Hypothalamus (tissue), 51 donors: Measurements from ENCODE around the gene KCNT1.

Experiments used
- DNase-seq, 51 donors: peaks; one replicate each; lab custom pipeline; 2025; lab: John Stamatoyannopoulos, UW

The KCNT1 gene

GRCh38 chr9:135775911-135776310, 73.9 kb downstream of the KCNT1 start:
- no peak for DNase-seq

DNA sequence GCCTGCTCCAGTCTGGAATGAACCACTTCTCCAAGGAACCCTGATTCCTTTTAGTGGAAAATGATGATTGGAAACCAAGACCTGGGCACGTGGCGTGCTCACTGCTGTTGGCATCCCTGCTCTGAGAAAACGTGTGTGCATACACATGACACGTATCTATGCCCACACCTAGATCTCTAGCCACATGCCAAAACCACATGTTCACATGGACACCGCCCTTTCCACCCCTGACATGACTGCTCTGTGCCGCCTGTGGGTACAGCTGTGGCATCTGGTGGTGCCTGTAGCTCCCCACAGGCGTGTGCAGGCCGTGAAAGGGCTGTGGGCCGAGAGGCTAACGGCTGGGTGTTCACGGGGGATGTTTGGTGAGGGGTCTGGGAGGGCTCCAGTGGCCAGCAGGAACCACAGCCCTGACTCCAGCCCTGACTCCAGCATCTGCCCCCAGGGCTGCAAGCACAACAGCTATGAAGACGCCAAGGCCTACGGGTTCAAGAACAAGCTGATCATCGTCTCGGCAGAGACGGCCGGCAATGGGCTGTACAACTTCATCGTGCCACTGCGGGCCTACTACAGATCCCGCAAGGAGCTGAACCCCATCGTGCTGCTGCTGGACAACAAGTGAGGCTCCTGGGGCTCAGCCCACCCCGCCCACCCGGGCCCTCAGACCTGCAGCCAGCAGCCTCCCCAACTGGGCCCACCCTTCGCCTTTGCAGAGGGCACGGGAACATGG, 75.1 kb downstream of the KCNT1 start:
- no peak for DNase-seq

DNA sequence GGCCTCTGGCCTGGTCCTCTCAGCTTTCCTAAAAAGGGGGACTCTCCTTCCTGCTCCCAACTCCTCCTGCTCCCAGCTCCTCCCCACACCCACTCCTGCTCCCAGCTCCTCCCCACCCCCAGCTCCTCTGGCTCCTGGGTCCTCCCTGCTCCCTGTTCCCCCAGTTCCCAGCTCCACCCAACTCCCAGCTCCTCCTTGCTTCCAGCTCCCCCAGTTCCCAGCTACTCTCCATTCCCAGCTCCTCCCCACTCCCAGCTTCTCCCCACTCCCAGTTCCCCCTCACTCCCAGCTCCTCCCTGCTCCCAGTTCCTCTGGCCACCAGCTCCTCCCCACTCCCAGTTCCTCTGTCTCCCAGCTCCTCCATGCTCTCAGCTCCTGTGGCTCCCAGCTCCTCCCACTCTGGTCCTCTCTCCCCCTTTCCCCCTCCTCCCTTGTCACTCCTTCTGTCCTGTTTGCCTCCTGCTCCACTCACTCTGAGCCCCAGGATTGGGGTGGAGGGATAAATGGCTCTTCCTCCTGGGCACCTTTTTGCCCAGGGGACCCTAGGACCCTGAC, 75.7 kb downstream of the KCNT1 start:
- DNase-seq: no peak

- no peak for DNase-seq
Measured at GRCh38 chr9:135778421-135778820, 76.4 kb downstream of the KCNT1 start.

DNA sequence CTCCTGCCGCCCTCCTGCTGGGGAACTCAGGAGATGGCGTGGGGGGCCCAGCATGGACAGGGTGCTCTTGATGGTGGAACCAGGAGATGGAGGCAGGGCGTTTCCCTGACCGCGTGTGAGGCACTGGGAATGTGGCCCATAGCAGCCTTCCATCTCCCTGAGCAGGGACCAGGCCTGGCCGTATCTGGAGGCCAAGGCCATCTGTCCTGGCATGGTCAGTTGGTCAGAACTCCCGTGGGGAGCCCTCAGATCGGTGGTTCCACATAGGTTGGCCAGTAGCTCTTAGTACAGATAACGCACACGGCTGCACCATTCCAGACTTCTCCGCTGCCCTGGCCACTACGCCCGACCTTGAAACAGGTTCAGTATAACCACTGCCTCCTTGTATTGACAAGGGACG, 77.6 kb downstream of the KCNT1 start:
- DNase-seq: no peak

GRCh38 chr9:135780086-135780485, 78.1 kb downstream of the KCNT1 start:
- DNase-seq: no peak

- no peak for DNase-seq
Measured at GRCh38 chr9:135780626-135781025, 78.6 kb downstream of the KCNT1 start.

DNA sequence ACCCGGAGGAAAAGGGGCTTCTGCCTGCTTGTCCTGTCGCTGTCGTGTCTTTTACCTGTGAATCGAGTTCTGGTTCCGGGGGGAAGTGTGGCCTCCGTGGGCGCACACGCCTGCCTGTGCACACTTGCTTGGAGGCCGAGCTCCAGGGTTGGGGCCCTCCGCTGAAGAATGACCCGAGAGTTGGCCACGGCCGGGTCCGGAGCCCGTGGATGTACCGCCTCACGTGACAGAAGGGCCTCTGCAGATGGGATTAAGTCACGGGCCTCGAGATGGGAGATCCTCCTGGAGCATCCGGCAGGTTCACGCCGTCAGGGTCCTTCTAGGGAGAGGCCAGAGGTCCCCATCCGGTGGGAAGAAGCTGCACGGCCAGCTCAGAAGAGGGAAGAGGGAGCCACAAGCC, 81.0 kb downstream of the KCNT1 start:
- no peak for DNase-seq

- no peak for DNase-seq
Measured at GRCh38 chr9:135783540-135784245, 81.7 kb downstream of the KCNT1 start.

DNA sequence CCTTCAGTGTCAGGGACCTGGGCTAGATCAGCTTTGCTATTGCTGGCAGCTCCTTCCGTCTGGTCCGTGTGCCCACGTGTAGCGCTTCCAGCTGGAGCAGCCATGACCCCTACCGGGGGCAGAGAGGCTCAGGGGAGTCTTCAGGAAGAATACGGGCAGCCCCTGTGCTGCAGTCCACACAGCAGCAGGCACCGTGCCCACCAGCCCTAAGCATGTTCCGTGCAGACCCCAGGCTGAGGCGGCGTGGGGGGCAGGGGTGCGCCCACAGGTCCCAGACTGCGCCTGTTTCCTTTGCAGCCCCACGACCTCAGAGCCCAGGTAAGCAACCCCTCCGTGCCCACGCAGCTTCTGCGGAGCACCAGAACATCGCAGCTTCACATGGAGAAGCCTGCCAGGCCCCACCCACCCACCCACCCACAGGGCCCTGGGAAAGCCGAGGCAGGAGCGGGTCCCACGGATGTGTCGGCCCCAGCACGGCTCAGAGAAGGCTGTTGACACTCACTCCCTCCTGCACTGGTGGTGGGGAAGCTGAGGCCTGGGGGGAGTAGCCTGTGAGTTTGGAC, 83.1 kb downstream of the KCNT1 start:
- DNase-seq: no peak

DNA sequence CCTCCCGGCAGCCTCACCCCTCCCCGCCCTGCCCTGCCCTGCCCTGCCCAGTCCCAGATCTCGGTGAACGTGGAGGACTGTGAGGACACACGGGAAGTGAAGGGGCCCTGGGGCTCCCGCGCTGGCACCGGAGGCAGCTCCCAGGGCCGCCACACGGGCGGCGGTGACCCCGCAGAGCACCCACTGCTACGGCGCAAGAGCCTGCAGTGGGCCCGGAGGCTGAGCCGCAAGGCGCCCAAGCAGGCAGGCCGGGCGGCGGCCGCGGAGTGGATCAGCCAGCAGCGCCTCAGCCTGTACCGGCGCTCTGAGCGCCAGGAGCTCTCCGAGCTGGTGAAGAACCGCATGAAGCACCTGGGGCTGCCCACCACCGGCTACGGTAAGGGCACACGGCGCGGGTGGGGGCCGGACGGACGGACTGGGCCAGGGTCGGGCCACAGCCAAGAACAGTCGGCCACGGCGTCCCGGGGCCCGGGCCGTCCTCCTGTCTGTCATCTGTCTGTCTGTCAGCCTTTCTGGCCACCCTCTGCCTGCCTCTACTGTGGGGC, 84.2 kb downstream of the KCNT1 start:
- DNase-seq: no peak

DNA sequence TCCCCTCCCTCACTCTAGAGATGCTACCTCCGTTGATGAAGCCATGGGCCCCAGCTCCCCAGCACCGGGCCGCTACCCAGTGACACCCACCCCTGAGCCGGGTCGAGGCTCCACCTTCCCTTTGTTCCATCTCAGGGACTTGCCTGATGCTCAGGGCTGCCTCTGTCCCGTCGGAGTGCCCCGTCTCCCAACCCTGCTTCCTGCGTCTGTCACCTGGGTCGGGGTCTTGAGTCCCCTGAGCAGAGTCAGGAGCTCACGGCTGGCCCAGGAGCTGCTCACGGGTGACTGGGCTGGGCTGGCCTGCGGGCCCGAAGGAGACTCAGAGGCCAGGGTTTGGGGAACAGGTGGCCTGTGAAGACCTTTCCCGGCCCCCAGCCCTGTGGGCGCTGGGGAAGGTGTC, 85.3 kb downstream of the KCNT1 start:
- DNase-seq: no peak

DNA sequence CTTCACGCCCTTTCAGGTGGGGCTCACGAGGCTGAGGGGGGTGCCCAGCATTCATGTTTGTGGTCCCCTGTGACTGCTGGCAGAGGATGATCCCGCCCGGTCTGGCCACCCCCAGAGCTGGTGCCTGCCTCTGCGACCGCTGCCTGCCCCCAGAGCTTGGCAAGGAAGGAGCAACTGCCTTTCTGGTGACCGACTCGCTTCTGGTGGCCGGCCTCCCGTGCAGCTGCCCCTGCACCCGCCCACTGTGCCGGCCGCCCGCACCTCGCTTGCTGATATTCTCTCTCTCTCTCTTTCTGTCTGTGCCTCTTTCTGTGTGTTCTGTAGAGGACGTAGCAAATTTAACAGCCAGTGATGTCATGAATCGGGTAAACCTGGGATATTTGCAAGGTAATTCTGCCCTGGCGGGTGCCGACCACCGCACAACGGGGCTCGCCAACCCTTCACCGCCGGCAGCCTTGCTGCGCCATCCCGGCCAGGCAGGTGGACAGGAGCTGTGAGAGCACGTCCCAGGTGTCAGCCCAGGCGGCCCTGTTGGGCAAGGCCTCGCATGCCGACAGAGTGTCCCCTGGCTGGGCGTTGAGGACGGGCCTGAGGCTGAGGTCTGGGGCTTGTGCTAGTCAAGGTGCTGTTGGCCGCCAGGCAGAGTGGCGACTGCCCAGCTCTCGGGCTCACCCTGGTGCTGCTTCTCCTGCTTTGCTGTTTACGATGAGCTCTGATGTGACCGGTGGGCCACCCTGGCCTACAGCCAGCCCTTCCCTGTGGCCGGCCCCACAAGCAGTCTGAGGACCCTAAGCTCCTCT, 86.0 kb downstream of the KCNT1 start:
- DNase-seq: no peak

DNA sequence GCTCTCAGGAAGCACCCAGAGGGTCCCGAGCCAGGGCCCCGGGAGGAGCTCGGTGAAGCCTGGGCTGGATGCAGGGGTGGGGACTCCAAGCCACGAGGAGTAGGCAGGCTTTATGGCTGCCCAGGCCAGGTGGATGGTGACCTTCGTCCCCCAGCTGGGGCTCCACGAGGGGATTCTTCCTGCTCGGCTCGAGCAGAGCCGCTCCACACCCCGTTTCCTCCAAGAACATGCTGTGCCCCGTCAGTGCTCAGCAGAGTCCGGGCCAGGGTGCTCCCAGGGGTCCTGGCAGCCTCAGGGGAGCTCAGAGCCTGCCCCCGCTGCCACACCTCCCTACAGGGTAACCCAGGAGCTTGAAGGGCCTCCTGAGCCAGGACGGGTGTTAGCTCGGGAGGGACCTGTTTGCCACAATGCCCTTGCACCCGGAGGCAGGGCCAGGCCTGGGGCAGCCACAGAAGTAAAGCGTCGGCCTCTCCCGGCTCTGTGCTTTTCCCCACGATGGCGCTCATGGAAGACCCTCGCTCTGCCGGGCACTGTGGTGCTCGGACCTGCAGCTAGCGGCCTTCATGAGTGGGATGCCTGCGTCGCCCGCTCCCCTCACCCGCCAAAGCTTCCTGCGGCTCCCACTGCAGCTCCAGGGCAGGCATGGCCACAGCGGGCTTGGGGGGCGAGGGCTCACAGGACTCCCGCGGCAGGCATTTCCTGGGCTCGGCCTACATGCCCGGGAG, 86.8 kb downstream of the KCNT1 start:
- no peak for DNase-seq

- no peak for DNase-seq
Measured at GRCh38 chr9:135789838-135790291, 87.9 kb downstream of the KCNT1 start.

- no peak for DNase-seq
Measured at GRCh38 chr9:135790356-135790755, 88.4 kb downstream of the KCNT1 start.

DNA sequence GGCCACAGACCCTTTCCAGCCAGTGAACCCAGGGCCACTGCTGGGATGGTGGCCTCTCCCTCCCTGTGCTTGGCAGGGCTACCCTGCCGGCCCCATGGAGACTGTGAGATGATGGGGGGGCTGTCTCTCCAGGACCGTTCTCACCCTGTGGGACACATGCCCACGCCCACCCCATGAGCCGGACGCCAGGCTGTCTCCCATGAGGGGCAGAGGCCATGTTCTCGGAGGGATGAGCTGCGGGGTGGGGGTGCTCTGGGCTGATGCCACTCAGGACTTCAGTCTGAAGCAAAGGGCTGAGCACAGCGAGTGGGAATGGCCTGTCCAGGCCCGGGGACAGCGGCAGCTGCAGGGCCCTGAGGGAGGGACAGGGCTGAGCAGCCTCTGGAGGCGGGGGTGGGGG, 88.9 kb downstream of the KCNT1 start:
- no peak for DNase-seq

GRCh38 chr9:135791431-135792267, 89.7 kb downstream of the KCNT1 start:
- DNase-seq: no peak
